H1 (cell line): Measurements from ENCODE around the gene PGAP3. TPM values are rescaled to one million over a fixed set of nuclear protein-coding genes. Genes with fewer than 3 reads are reported as not detected.
A peak's percentile ranks its signal among the peaks of the same experiment; 100 is the strongest.

Experiments
- CTCF ChIA-PET: fragments of 300-600 bp; sonication (Branson Sonifier 250); formaldehyde crosslinking; loops from one replicate; lab custom pipeline; 2021; ENCODE audit not compliant: partially characterized antibody; lab: Charles Lee
- POLR2A ChIA-PET: fragments of 300-600 bp; sonication (Branson Sonifier 250); formaldehyde crosslinking; loops from one replicate; lab custom pipeline; 2021; ENCODE audit warnings: inconsistent platforms; ENCODE audit not compliant: partially characterized antibody; lab: Charles Lee
- DNase-seq, 2 experiments: peaks; one replicate each; pipeline versions ENCODE4 v3.0.0 to v3.0.0-alpha.2; 2010 to 2022; ENCODE audit warnings: low spot score in 2 of 2, low read depth in 1 of 2, mixed read lengths in 1 of 2
- FAIRE-seq: peaks from 2 replicates; lab custom pipeline; 2011; peaks lifted over from hg19 to GRCh38; lab: Jason Lieb, UNC
- H2AFZ ChIP-seq: 2 replicates; pipeline ENCODE4 v1.8.1; 2012; ENCODE audit warnings: low read length, inconsistent platforms
- H2AK5ac ChIP-seq: 2 replicates; pipeline ENCODE4 v1.6.1; 2013; ENCODE audit warnings: low read depth, low read length
- H2BK120ac ChIP-seq: replicated peaks from 2 replicates; pipeline ENCODE3; 2013; ENCODE audit warnings: low read depth, low read length, inconsistent platforms
- H2BK12ac ChIP-seq: 2 replicates; pipeline ENCODE4 v1.6.1; 2013; ENCODE audit warnings: low read depth, low read length
- H2BK15ac ChIP-seq: 2 replicates; pipeline ENCODE4 v1.6.1; 2013; ENCODE audit warnings: low read length
- H2BK20ac ChIP-seq: 2 replicates; pipeline ENCODE4 v1.6.1; 2013; ENCODE audit warnings: low read length
- H2BK5ac ChIP-seq: 2 replicates; pipeline ENCODE4 v1.6.1; 2013; ENCODE audit warnings: low read depth, low read length
- H3K14ac ChIP-seq: 2 replicates; pipeline ENCODE4 v1.6.1; 2013; ENCODE audit warnings: inconsistent platforms; ENCODE audit not compliant: insufficient read length
- H3K18ac ChIP-seq: 2 replicates; pipeline ENCODE4 v1.6.1; 2013; ENCODE audit warnings: low read length; ENCODE audit errors: extremely low read depth
- H3K23ac ChIP-seq: 2 replicates; pipeline ENCODE4 v1.6.1; 2013; ENCODE audit warnings: inconsistent platforms; ENCODE audit not compliant: insufficient read length
- H3K23me2 ChIP-seq: 2 replicates; pipeline ENCODE4 v1.6.1; 2013; ENCODE audit warnings: low read depth, low read length
- H3K27ac ChIP-seq: 2 replicates; pipeline ENCODE4 v1.6.1; 2011; ENCODE audit warnings: low read depth, low read length, inconsistent platforms
- H3K27me3 ChIP-seq, 4 experiments: replicated peaks in 1 of 4; 1 replicate in 1 of 4; 2 replicates in 3 of 4; pipeline versions ENCODE4 v1.6.1 to v1.8.1; 2011 to 2013; ENCODE audit warnings: low read length in 3 of 4, mild to moderate bottlenecking in 3 of 4, inconsistent platforms in 2 of 4, mixed read lengths in 2 of 4, moderate library complexity in 1 of 4; ENCODE audit not compliant: control insufficient read depth in 3 of 4, insufficient read depth in 3 of 4; ENCODE audit errors: extremely low read depth in 1 of 4
- H3K36me3 ChIP-seq, 4 experiments: 2 replicates each; pipeline versions ENCODE4 v1.6.1 to v1.8.1; 2011 to 2013; ENCODE audit warnings: mild to moderate bottlenecking in 4 of 4, low read length in 3 of 4, moderate library complexity in 2 of 4, control low read depth in 1 of 4, inconsistent platforms in 1 of 4; ENCODE audit not compliant: insufficient read depth in 4 of 4, control insufficient read depth in 2 of 4
- H3K4ac ChIP-seq: replicated peaks from 2 replicates; pipeline ENCODE3; 2013; ENCODE audit warnings: low read length, low read depth, mixed read lengths, inconsistent platforms; ENCODE audit not compliant: insufficient read length
- H3K4me1 ChIP-seq, 4 experiments: replicated peaks in 1 of 4; 1 replicate in 1 of 4; 2 replicates in 3 of 4; pipeline versions ENCODE4 v1.6.1 to v1.8.1; 2011 to 2013; ENCODE audit warnings: low read length in 3 of 4, inconsistent platforms in 2 of 4, mixed read lengths in 1 of 4; ENCODE audit not compliant: insufficient read depth in 4 of 4, control insufficient read depth in 3 of 4
- H3K4me2 ChIP-seq, 2 experiments: 2 replicates each; pipeline versions ENCODE4 v1.6.1 to v1.8.1; 2011 to 2013; ENCODE audit warnings: low read depth in 2 of 2, low read length in 2 of 2, control low read depth in 1 of 2, inconsistent platforms in 1 of 2, mild to moderate bottlenecking in 1 of 2; ENCODE audit not compliant: insufficient read depth in 1 of 2
- H3K4me3 ChIP-seq, 4 experiments: fragments of 200-600, 300-600 bp in 1 of 4; sonication (generic), shearing (Covaris generic), sonication (Bioruptor Twin) in 1 of 4; 2 replicates each; pipeline versions ENCODE4 v1.5.1 to v1.8.1; 2011 to 2016; ENCODE audit warnings: low read length in 4 of 4, low read depth in 3 of 4, control low read depth in 2 of 4, inconsistent platforms in 2 of 4, mild to moderate bottlenecking in 2 of 4, mixed read lengths in 1 of 4, moderate library complexity in 1 of 4; ENCODE audit not compliant: insufficient read depth in 2 of 4; ENCODE audit errors: extremely low read depth in 1 of 4
- H3K56ac ChIP-seq: replicated peaks from 2 replicates; pipeline ENCODE3; 2013; ENCODE audit warnings: low read depth, mild to moderate bottlenecking, mixed read lengths, low read length, inconsistent platforms; ENCODE audit not compliant: insufficient read length
- H3K79me1 ChIP-seq: 2 replicates; pipeline ENCODE4 v1.6.1; 2013; ENCODE audit warnings: low read depth, low read length, control low read depth
- H3K79me2 ChIP-seq, 2 experiments: 2 replicates each; pipeline versions ENCODE4 v1.6.1 to v1.8.1; 2012 to 2013; ENCODE audit warnings: low read length in 2 of 2, mild to moderate bottlenecking in 2 of 2, inconsistent platforms in 1 of 2; ENCODE audit not compliant: insufficient read depth in 2 of 2, control insufficient read depth in 1 of 2
- H3K9ac ChIP-seq, 4 experiments: replicated peaks in 1 of 4; 1 replicate in 1 of 4; 2 replicates in 3 of 4; pipeline versions ENCODE4 v1.6.1 to v1.8.1; 2011 to 2013; ENCODE audit warnings: low read depth in 3 of 4, low read length in 3 of 4, control low read depth in 2 of 4, mild to moderate bottlenecking in 2 of 4, moderate library complexity in 2 of 4, inconsistent platforms in 1 of 4; ENCODE audit errors: extremely low read depth in 1 of 4
- H3K9me3 ChIP-seq, 2 experiments: 2 replicates each; pipeline versions ENCODE4 v1.6.1 to v1.8.1; 2012 to 2013; ENCODE audit warnings: mild to moderate bottlenecking in 2 of 2, moderate library complexity in 2 of 2, control low read depth in 1 of 2, inconsistent platforms in 1 of 2, low read depth in 1 of 2, low read length in 1 of 2, mixed read lengths in 1 of 2; ENCODE audit not compliant: insufficient read depth in 2 of 2
- H4K20me1 ChIP-seq, 2 experiments: replicated peaks in 1 of 2; 2 replicates each; pipeline versions ENCODE3 to v1.8.1; 2011 to 2013; ENCODE audit warnings: inconsistent platforms in 2 of 2, low read length in 2 of 2, mild to moderate bottlenecking in 1 of 2; ENCODE audit not compliant: insufficient read depth in 2 of 2, control insufficient read depth in 1 of 2
- H4K5ac ChIP-seq: 2 replicates; pipeline ENCODE4 v1.6.1; 2013; ENCODE audit warnings: low read length, low read depth, mixed read lengths, inconsistent platforms; ENCODE audit not compliant: insufficient read length
- H4K8ac ChIP-seq: 2 replicates; pipeline ENCODE4 v1.8.0; 2013; ENCODE audit warnings: mild to moderate bottlenecking, moderate library complexity, low read length, inconsistent platforms; ENCODE audit not compliant: insufficient read depth; ENCODE audit errors: extremely low read depth
- H4K91ac ChIP-seq: replicated peaks from 2 replicates; pipeline ENCODE3; 2013; ENCODE audit warnings: low read length, mixed read lengths, inconsistent platforms; ENCODE audit not compliant: insufficient read length
- GABPA ChIP-seq: IDR thresholded peaks from 2 replicates; pipeline ENCODE4 v1.6.1; 2011; ENCODE audit warnings: mild to moderate bottlenecking, low read length, moderate library complexity, borderline replicate concordance; ENCODE audit not compliant: insufficient read depth
- HDAC6 ChIP-seq: IDR thresholded peaks from one replicate; pipeline ENCODE4 v1.7.1; 2012; ENCODE audit warnings: low read depth, mild to moderate bottlenecking, inconsistent platforms, low read length, moderate library complexity
- POU5F1 ChIP-seq: IDR thresholded peaks from 2 replicates; pipeline ENCODE4 v1.6.1; 2011; ENCODE audit warnings: low read depth, mild to moderate bottlenecking, low read length, moderate library complexity
- RBBP5 ChIP-seq: IDR thresholded peaks from 2 replicates; pipeline ENCODE4 v1.7.1; 2012; ENCODE audit warnings: low read depth, mild to moderate bottlenecking, inconsistent platforms, low read length, moderate library complexity, borderline replicate concordance
- RFX5 ChIP-seq: IDR thresholded peaks from 2 replicates; pipeline ENCODE4 v1.6.1; 2011; ENCODE audit warnings: low read depth, low read length, improper control_type of control experiment, borderline replicate concordance
- SAP30 ChIP-seq: fragments of 300-600 bp; sonication (generic); IDR thresholded peaks from 2 replicates; pipeline ENCODE4 v1.7.1; 2012; ENCODE audit warnings: low read length, moderate library complexity, mild to moderate bottlenecking, inconsistent platforms; ENCODE audit not compliant: insufficient read depth, insufficient replicate concordance
- TAF7 ChIP-seq: optimal IDR thresholded peaks from 2 replicates; pipeline ENCODE3; 2011; ENCODE audit warnings: low read depth, mild to moderate bottlenecking, inconsistent platforms, low read length, moderate library complexity, borderline replicate concordance
- TCF12 ChIP-seq: IDR thresholded peaks from 2 replicates; pipeline ENCODE4 v1.6.1; 2011; ENCODE audit warnings: low read depth, mild to moderate bottlenecking, low read length
- WGBS, 2 experiments: shearing (Covaris generic) in 1 of 2; methylation state at CpG; one replicate each; pipeline versions ENCODE4 v1.1.6 to v1.1.7; 2013 to 2015; ENCODE audit warnings: low lambda C conversion rate in 2 of 2, mixed read lengths in 2 of 2, inconsistent platforms in 1 of 2, low coverage in 1 of 2, missing lambda C conversion rate in 1 of 2; ENCODE audit not compliant: insufficient replicate concordance in 2 of 2, insufficient coverage in 1 of 2, insufficient read length in 1 of 2; ENCODE audit errors: extremely low coverage in 1 of 2, missing lambda C conversion rate in 1 of 2; 5-methylcytosine and 5-hydroxymethylcytosine counted together
- polyA plus RNA-seq, 7 experiments: library from polyadenylated mRNA; depleted of rRNA in 3 of 7; stranded (reverse) in 5 of 7; unstranded in 2 of 7; fragments of >200 nt in 5 of 7; fragments of 200-250 nt in 2 of 7; gene quantifications; 1 replicate in 5 of 7; 2 replicates in 1 of 7; 4 replicates in 1 of 7; pipeline versions ENCODE4 v1.2.1 to v1.2.3, GENCODE V29; 2011 to 2013; ENCODE audit warnings: missing spikeins in 2 of 7, mixed read lengths in 2 of 7
- total RNA-seq: library from RNA; stranded (reverse); fragmentation: NEBNext Ultra II Directional; extraction: Animal tissue kit (Norgen Biotek cat#: 25700); gene quantifications from 2 replicates; pipeline ENCODE4 v1.2.1, GENCODE V29; 2021
- TF ChIP-seq, protein P1 (sequence below): IDR thresholded peaks from 2 replicates; pipeline ENCODE4 v1.6.1; 2012; ENCODE audit warnings: inconsistent platforms

Gene PGAP3
- total and polyA plus RNA-seq, 2 of the 8 experiments (the other 6 are each of a cell fraction or from before 2014, with no cell fraction given): 21.0 to 30.7 TPM

GRCh38 chr17:39636927-39637736 is 50.7 kb downstream of the PGAP3 start, which contains the start of gene STARD3:
STARD3 (plus strand) TSS chr17:39637144; CDS start chr17:39653532, 16,388 bp downstream.
- Histone ChIP-seq H3K27ac (peak within 1 kb of the TSS; percentile 64; the same call in 1 of the 2 replicates), H2AK5ac (0 out of 2 replicates have a peak within 1 kb of the TSS, but pooled peaks have one; percentile 60), H3K56ac (peak within 1 kb of the TSS; percentile 35), H4K8ac (peak within 1 kb of the TSS; percentile 93; the same call in 1 of the 2 replicates), H3K23me2 (peaks cover 8% of the 10 kb centered on the region; the same call in 1 of the 2 replicates), H3K18ac (peak within 1 kb of the TSS; percentile 78), H3K4ac (no peak within 1 kb of the TSS), H2AFZ (peak within 1 kb of the TSS; percentile 15; the same call in 1 of the 2 replicates), H3K9me3 (no peaks in the 10 kb centered on the region), H2BK12ac (peak within 1 kb of the TSS; percentile 80; the same call in 1 of the 2 replicates), H2BK20ac (0 out of 2 replicates have a peak within 1 kb of the TSS, but pooled peaks have one; percentile 61), H3K4me1 (peaks cover 13 to 40% (median 26%) of the 10 kb centered on the region in 4 experiments), H3K36me3 (no peaks in the 10 kb centered on the region), H3K27me3 (0 out of 7 replicates have a peak, but pooled peaks cover 0 to 3% (median 0%) of the 10 kb centered on the region in 4 experiments), H3K4me2 (peak within 1 kb of the TSS; percentile 86 to 97), H3K23ac (no peak within 1 kb of the TSS), H3K79me2 (peaks cover 8 to 45% of the 10 kb centered on the region in 2 experiments), H3K14ac (no peak within 1 kb of the TSS), H4K5ac (peak within 1 kb of the TSS; percentile 6), H2BK120ac (no peak within 1 kb of the TSS), H2BK15ac (peak within 1 kb of the TSS; percentile 72; the same call in 1 of the 2 replicates), H3K4me3 (peak within 1 kb of the TSS; percentile 79 to 91 (median 85)), H3K79me1 (peaks cover 19% of the 10 kb centered on the region), H4K20me1 (peaks cover 3 to 12% of the 10 kb centered on the region in 2 experiments), H2BK5ac (peak within 1 kb of the TSS; percentile 92), H4K91ac (peak within 1 kb of the TSS; percentile 40), H3K9ac (peak within 1 kb of the TSS; percentile 19 to 72 (median 68))
- POLR2A ChIA-PET: interaction anchor here (0.8 to 5.5 kb wide), 14 partner anchors 8 to 118 kb away, joined by 3 to 28 read pairs (median 3); partner anchors contain the start of genes ERBB2 and PGAP3
- CTCF ChIA-PET: interaction anchor here (0.5 to 49.2 kb wide), 9 partner anchors 2 to 95 kb away, joined by 3 to 1885 read pairs (median 9); partner anchors contain the start of genes ERBB2, MIEN1, PGAP3 and PNMT
- peak in 1 of 2 experiments; percentile 92 for DNase-seq
- WGBS, 2 experiments: 2% methylated on average over 44 of the region's 69 CpGs; no CpG with 5 or more reads in 1 of the 2 experiments
- FAIRE-seq: no peak
- no peak; the same call in 1 of the 2 replicates for TF ChIP-seq RBBP5
- TF ChIP-seq HDAC6: no peak
- peak; percentile 88 for TF ChIP-seq SAP30
- TF ChIP-seq TAF7: peak; percentile 27
- TF ChIP-seq GABPA: peak; percentile 84
- TF ChIP-seq, protein P1, sequence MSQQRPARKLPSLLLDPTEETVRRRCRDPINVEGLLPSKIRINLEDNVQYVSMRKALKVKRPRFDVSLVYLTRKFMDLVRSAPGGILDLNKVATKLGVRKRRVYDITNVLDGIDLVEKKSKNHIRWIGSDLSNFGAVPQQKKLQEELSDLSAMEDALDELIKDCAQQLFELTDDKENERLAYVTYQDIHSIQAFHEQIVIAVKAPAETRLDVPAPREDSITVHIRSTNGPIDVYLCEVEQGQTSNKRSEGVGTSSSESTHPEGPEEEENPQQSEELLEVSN: peak; percentile 69; the same call in 1 of the 2 replicates
- no peak for TF ChIP-seq TCF12
- TF ChIP-seq RFX5: no peak
- TF ChIP-seq POU5F1: no peak
